ENCODE measurements around the gene HOXB1.

Gene HOXB1

GRCh38 chr17:48567209-48567608 is 36.4 kb upstream of the HOXB1 start:
- DNase-seq, result no peak

DNA sequence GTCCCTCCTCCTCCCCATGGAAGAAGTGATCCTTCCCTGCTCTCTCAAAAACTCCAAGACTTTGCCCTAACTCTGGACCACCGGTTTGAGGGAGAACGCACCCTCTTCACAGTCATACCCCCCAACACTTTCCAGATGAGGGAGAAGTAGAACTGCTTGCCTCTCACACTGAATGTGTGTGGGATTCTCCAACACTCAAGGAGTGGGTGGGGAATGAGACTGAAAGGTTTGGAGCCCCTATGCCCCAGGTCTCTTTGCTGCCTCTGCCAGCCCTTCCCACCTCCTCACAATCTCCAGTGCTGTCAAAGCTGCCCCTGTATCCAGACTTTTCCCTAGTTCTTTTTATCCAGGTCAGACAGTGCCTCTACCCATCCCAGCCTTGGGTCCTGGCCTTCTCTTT is 35.9 kb upstream of the HOXB1 start:
- DNase-seq, result no peak

DNA sequence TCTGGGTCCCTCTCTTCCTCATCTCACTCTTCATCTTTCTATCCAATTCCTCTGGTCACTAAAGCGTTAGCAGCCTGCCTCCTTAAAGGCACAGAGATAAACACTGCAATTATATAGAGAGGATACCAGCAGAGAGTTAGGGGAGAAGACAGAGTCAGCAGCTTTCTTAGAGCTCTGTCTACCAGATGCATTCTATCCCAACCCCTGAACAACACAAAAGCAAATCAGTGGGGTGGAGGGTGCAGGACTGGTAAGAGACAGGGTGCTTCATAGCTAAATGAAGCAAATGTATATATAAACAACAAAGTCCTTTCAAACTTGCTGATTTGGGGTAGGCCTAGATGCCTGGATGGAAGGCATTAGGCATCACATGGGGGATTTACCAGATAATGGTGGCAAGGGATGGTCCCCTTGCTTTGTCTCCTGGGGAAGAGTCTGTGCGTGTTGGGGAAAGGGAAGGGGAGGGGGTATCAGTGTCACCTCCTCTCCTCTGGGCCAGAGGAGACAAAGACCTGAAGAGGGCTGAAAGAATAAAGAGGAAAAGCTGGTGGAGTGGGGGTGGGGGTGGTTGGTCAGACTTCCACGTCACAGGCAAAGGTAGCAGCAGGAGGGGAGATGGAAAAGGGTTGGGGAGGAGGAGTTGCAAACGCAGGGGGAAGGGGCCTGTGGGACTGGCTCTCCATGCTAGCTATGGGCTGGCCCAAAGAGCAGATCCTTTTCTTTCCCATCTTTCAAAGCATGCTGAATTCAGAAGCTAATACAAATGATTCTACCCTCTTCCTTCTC is 35.3 kb upstream of the HOXB1 start:
- DNase-seq, result no peak

DNA sequence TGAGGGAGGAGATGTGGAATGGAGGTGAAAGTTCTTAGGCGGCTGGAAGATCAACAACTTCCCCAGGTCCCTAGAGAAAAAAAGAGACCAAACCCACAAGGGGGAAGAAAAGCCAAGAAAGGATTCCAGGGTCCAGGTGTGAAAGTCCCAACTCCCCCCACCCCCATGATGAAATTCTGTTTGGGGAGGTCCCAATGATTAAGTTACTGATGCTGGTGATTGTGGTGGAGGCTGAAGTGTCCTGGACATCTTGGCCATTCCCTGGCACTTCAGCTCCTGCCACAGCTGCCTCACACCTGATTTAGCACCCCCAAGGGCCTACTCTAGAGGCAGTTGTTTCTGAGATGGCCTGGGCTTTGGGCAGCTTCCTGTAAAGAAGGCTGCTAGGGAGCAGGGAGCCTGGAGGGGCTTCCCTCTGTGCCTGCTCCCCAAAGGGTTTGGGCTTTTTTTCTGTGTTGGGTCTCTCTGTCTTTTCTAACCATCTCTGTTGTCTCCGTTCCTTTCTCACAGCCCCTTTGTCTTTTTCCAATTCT is 34.3 kb upstream of the HOXB1 start:
- DNase-seq, result no peak

DNA sequence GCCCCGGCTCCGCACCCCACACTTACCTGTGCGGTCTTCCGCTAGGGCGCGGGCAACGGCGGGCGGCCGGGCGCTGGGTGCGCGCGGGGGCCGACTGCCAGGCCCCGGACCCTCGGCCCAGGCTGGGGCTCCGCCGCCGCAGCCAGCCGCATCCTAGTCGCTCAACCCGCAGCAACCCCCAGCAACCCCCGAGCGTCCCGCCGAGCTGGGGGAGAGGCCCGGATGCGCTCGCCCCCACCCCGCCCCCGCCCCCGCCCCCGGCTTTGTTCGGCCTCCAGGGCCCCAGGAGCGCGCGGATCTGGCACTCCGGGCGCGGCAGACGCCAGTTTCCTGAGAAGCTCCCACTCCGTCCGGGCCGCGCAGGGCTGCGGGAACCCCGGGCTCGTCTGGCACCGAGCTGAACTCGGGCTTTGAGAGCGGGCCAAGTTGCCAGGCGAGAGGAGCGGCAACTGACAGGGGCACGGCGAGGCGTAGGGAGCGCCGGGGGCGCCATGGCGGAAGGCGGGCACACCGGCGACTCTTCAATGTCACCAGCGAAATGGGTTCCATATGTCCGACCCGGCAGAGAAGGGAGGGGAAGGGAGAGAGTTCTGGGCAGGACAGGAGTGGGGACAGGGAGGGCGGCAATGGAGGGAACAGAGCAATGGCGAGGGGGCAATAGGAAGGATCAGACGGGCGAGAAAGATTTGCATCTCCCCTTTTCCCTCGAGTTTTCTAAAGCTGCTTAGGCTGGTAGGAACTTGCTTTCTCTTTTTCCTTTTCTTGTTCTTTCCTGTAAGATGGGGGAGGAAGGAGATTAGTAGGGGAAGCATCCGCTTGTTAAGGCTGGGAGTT is 33.6 kb upstream of the HOXB1 start:
- DNase-seq, result no peak

DNA sequence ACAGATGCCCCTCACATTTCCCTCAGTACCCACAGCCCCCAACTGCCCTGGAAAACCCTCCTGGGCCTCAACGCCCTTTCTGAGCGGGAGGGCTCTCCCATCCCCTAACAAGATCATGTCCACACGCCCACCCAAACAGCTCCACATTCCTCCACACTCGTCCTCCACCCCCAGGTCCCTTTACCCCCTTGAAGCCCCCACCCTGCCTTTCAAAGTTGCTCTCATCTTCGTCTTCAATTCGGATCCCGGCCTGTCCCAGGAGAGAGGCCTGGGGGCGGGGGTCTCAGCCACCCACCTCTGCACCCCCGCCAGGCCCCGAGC is 33.0 kb upstream of the HOXB1 start:
- DNase-seq, result no peak

- DNase-seq, result no peak
These were observed 32.6 kb upstream of the HOXB1 start for GRCh38 chr17:48563385-48563838.

DNA sequence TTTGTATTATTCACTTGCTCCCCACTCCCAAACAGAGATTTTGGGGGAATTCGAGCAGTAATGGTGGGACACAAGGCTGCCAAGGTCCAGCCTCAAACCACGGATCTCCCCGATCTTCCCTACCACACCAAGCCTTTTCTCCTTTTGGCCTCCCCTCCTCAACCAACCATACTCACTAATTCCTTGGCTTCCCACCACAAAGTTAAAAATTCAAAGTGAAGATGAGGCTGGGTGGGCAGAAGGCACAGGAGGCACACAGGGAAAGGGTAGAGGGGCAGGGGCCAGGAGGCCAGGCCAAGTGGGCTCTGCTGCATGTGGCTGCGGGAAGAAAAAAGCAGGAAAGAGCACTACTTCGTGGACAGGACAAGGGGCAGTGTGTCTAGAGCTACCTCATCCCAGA is 32.1 kb upstream of the HOXB1 start:
- no peak for DNase-seq

- no peak for DNase-seq
These were observed 31.3 kb upstream of the HOXB1 start for GRCh38 chr17:48561884-48562810.

GRCh38 chr17:48559840-48560817 is 29.3 kb upstream of the HOXB1 start:
- DNase-seq, result no peak

DNA sequence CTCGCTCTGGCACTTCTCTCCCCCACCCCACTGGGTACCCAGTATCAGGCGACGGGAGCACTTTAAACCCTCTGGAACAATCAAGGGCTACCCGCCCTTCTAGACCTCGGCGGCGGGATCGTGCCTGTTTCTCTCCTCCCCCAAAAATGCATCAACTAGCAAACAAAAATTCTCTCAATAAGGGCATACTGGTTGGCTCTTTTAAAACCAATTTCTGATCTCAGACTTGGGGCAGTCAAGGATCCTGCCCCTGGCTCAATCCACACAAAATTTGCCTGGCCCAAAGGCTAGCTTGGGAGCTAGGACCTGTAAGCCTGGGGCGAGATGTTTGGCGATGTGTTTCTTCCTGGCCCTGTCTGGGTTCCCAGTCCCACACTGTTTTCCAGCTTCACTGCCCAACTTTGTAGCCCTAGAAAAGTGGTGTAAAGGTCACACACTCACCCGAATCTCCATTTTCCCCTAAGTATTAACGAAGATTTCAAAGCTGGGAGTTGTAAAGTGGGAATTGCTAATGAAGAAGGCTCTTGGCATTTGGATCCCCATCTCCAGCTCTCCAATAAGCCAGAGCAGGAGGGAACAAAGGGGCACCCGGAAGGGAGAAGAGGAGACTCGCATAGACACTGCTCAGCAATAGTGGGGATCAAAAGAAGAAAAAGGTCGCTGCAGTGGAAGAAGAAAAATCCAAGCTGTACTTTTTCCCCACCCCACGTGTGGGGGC is 28.5 kb upstream of the HOXB1 start:
- DNase-seq, result no peak

GRCh38 chr17:48558831-48559121 is 28.0 kb upstream of the HOXB1 start:
- DNase-seq, result no peak

DNA sequence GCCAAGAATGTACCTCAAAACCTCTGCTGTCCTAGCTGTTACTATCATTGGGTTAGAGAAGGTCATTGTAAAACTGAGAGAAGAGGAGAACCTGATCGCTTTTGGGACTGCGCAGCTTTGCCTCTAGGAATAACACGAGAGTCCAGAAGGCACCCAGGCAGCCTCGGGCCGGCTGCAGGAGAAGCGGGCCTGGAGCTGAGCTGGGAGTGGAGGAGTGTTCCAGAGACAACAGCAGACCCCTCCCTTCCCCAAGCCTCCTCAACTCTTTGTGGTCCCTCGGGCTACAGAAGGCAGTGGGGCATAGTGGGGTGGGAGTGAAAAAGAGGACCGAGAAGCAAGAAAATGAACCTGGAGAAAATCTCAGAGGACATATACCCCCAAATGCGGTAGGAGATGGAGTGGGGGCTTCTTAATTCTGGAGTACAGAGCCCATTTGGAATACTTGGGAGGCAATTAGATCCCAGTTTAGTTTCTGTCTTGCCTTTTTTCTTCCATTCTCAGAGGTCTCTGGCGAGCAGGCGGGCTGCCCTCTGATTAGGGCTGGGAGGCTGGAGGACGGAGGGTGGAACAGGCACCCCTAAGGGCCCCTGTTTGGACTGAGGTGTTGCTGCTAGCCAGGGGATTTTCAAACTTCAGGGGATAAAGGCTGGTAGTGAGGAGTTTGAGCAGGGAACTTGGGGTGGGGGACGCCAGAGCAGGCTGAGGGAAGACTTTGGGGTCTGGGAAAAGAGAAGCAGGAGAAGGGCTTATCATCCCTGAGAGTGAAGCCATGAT is 27.4 kb upstream of the HOXB1 start:
- no peak for DNase-seq

GRCh38 chr17:48556576-48557401 is 26.0 kb upstream of the HOXB1 start:
- no peak for DNase-seq

DNA sequence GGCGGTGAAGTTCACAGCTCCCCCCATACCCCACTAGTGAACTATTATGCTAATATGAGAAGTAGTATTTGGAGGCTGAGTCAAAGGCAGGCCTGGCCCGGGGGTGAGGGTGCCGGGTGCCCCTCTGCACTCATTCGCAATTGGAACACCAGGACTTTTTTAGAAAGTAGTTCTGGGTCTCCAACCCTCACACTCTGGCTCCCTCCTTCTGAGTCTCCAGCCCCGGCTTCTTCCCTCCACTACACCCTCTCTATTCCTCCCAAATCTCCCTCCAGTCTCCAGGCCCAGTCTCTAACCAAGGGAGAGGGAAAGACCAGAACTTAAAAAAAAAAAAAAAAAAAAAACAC is 25.4 kb upstream of the HOXB1 start:
- no peak for DNase-seq

DNA sequence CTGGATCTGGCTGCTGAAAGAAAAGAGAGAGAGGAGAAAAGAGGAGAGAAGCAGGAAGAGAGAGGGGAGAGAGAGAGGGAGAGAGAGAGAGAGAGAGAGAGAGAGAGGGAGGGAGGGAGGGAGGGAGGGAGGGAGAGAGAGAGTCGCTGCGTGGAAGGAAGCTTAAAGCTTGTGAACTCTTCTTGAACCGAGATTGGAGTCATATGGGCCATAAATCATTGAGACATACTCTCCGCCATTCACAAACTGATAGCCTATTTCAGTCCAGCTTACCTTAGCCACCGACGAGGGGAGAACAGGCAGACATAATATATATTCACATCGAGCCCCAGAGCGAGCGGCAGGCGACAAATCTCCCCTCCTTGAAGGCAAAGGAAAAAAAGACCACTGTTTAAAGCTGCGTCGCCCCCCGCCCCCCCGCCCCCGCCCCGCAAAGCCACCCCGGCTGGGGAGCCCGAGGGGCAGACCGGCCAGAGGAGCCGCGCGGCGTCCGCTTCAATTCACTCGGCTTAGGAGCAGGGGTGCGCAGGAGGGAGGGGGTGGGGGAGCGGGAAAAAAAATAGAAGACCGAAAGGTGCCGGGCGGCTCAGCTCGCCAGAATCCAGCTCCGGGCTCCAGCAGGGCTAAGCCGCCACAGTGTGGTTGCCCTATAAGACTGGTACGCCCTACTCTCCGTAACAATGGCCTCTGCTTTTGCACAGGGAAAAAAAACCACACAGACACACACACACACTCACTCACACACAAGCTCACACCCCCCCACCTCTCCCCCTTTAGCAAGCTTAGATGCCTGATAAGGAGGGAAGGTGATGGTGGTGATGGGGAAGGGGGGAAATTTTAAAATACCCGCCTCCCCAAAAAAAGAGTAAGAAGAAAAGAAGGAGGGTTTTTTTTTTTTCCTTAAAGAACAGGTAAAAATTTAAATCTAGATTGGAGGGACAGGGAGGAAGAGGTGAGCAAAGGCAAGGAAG is 24.7 kb upstream of the HOXB1 start:
- DNase-seq, result no peak

DNA sequence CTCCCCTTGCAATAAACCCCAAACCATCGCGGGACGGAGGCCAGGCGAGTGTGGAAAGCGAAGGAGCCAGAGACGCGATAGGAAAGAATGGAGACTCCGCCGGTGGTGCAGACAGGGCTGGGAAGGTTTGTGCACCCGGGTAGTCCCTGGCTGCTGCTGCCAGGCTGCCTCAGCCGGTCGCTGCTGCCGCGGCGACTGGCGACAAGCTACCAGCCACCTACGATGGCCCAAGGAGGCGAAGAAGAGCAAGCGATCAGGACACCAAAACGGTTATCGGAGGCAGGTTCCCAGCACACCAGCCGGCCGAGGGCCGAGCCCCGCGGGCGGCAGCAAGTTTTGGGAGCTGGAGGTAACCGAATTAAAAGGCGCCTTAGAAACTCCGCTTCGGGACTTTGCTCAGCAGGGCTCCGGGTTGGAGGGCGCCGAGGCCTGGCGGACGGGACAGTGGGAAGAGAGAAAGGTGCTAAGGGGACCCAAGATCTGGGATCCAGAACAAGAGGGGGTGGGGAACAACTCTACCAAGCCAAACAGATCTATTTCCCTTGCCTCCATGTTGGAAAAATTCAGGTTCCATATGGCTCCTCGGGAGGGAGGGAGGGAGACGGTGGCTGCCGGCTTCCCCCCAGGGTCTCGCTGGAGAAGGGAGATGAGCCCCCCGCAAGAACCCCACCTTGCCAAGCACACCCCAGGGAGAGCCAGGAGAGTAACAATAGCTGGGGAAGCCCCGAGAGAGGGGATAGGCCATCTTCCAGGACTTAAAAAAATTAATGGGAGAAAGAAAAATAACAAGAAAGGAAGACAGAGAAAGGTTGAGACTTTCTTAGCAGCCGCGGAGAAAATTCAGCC is 23.8 kb upstream of the HOXB1 start:
- no peak for DNase-seq
